Activated naive CD8-positive, alpha-beta T cell treated with anti-CD3 and anti-CD28 coated beads, Interleukin-2, amount 10 ng/mL, durations not matched to agents 7 days and 5 days (primary cell): ENCODE measurements around the gene ZSCAN18. TPM values are rescaled to one million over a fixed set of nuclear protein-coding genes. Genes with fewer than 3 reads are reported as not detected.

Source experiments
- ATAC-seq: fragments of 150-1000 bp; cut with Tn5 transposase; one replicate; pipeline ENCODE4 v1.10.0; 2021; ENCODE audit warnings: low read depth, moderate library complexity
- POLR2A ChIA-PET: fragments of 350-600 bp; sonication (Branson Sonifier 250); formaldehyde crosslinking; loops from one replicate; lab custom pipeline; 2021; ENCODE audit warnings: antibody characterized with exemption; lab: Charles Lee
- DNase-seq: peaks from one replicate; pipeline ENCODE4 v3.0.0; 2021
- H3K27ac Mint-ChIP-seq: one replicate; pipeline ENCODE4 v1.8.0; 2022; ENCODE audit warnings: mild to moderate bottlenecking, mixed read lengths
- H3K27me3 Mint-ChIP-seq: one replicate; pipeline ENCODE4 v1.8.0; 2022; ENCODE audit warnings: mild to moderate bottlenecking, moderate library complexity, mixed read lengths
- H3K36me3 Mint-ChIP-seq: one replicate; pipeline ENCODE4 v1.8.0; 2021; ENCODE audit warnings: mild to moderate bottlenecking, mixed read lengths
- H3K4me1 Mint-ChIP-seq: one replicate; pipeline ENCODE4 v1.8.0; 2021; ENCODE audit warnings: mixed read lengths
- H3K4me3 Mint-ChIP-seq: one replicate; pipeline ENCODE4 v1.8.0; 2022; ENCODE audit warnings: mild to moderate bottlenecking, moderate library complexity, mixed read lengths
- H3K9me3 Mint-ChIP-seq: one replicate; pipeline ENCODE4 v1.8.0; 2021; ENCODE audit warnings: mixed read lengths
- total RNA-seq, 2 experiments: library from RNA; stranded (reverse); gene quantifications; one replicate each; pipeline ENCODE4 v1.2.3, GENCODE V29; 2021

The ZSCAN18 gene
- total RNA-seq, 2 experiments from 2014 or later, result 56.6 to 58.1 TPM

DNA sequence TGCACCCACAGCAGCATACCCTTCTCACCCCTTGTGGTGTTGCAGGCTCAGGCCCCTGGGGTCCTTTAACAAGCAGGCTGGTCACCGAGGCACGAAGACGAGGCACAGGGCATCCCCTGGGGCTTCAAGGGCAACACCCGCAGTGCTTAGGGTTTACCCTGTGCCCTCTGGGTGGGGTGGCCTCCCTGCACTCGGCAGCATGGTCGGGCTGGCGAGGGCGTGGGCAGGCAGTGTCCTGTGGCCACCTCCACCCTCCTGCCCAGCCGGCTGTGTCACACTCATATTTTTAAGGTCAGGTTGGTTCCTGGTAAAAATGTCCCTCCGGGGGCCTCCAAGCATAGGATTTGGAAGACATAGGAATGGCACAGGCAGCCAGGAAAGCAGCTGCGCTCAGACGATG lies 50.4 kb downstream of the ZSCAN18 start:
- Mint-ChIP-seq H3K4me3 (no peak overlapping the region), H3K4me1 (no peaks in the 10 kb centered on the region), H3K27ac (no peak overlapping the region), H3K27me3 (no peaks in the 10 kb centered on the region), H3K36me3 (no peaks in the 10 kb centered on the region), H3K9me3 (peaks cover 28% of the 10 kb centered on the region)
- ATAC-seq (no peak), DNase-seq (no peak)
- POLR2A ChIA-PET, result interaction anchor here (0.7 kb wide), 1 partner anchor 92 kb away, joined by 3 read pairs; no protein-coding TSS in a partner anchor

DNA sequence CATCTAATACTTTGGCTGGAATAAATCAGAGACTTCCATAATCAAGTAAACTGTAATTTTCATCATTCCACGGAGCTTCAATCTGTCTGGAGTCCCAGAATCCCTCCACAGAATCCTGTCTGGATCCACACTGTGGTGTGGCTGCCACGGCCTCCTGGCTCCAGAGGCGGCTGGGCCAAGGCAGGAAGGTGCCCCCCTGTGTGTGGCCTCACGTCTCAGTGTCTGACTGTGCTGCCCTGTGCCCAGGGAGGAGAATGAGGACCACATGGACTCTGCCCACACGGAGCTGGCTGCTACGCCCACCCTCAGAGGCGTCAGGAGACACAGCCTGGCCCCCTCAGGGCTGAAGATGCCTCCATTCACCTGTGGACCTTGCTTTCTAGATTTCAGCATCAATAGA lies 51.2 kb downstream of the ZSCAN18 start:
- Mint-ChIP-seq H3K9me3 (peaks cover 29% of the 10 kb centered on the region), H3K4me3 (no peak overlapping the region), H3K4me1 (no peaks in the 10 kb centered on the region), H3K27ac (no peak overlapping the region), H3K27me3 (no peaks in the 10 kb centered on the region), H3K36me3 (no peaks in the 10 kb centered on the region)
- no peak for DNase-seq
- ATAC-seq, result no peak
- POLR2A ChIA-PET, result interaction anchor here (0.7 kb wide), 1 partner anchor 93 kb away, joined by 3 read pairs; no protein-coding TSS in a partner anchor

DNA sequence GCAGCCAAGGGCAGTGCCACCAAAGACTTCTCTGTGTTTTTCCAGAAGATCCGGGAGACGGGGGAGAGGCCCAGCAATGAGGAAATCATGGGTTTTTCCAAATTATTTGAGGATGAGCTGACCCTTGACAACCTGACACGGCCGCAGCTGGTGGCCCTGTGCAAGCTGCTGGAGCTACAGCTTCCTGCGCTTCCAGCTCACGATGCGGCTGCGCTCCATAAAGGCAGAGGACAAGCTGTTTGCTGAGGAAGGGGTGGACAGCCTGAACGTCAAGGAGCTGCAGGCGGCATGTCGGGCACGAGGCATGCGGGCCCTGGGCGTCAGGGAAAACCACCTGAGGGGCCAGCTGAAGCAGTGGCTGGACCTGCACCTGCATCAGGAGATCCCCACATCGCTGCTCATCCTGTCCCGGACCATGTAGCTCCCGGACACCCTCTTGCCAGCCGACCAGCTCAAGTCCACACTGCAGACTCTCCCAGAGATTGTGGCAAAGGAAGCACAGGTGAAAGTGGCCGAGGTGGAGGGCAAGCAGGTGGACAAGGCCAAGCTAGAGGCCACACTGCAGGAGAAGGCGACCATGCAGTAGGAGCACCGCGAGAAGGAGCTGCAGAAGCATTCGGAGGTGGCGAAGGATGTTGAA lies 52.5 kb downstream of the ZSCAN18 start:
- no peaks in the 10 kb centered on the region for H3K27me3 Mint-ChIP-seq
- DNase-seq (no peak), ATAC-seq (no peak)
- POLR2A ChIA-PET, result no interaction called here
- H3K4me3 Mint-ChIP-seq, result no peak overlapping the region
- H3K4me1 Mint-ChIP-seq, result no peaks in the 10 kb centered on the region
- H3K36me3 Mint-ChIP-seq, result no peaks in the 10 kb centered on the region
- H3K9me3 Mint-ChIP-seq, result peaks cover 27% of the 10 kb centered on the region
- H3K27ac Mint-ChIP-seq, result no peak overlapping the region

- Mint-ChIP-seq H3K4me1 (no peaks in the 10 kb centered on the region), H3K27me3 (no peaks in the 10 kb centered on the region), H3K36me3 (no peaks in the 10 kb centered on the region), H3K4me3 (no peak overlapping the region), H3K27ac (no peak overlapping the region), H3K9me3 (peaks cover 26% of the 10 kb centered on the region)
- DNase-seq (no peak), ATAC-seq (no peak)
- POLR2A ChIA-PET, result no interaction called here
These were observed 53.1 kb downstream of the ZSCAN18 start for GRCh38 chr19:58044886-58045285.

DNA sequence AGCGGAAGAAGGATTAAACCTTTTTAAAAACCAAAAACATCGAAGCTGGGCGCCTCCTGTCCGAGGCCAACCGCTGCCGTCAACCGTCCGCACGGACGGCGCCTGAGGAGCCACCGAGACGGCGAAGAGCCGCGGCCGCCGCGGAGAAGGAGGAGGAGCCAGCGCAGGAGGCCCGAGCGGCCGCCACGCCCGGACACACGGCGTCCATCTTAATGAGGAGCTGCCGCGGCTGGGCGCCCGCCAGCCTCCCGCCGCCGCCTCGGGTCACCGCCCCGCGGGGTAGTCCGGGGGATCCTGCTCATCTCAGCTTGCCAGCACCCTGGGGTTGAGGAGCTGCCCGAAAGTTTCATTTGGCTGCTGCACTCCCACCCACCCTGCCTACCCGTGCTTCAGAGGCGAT lies 53.6 kb downstream of the ZSCAN18 start:
- Mint-ChIP-seq H3K36me3 (no peaks in the 10 kb centered on the region), H3K4me1 (no peaks in the 10 kb centered on the region), H3K9me3 (peaks cover 23% of the 10 kb centered on the region), H3K4me3 (no peak overlapping the region), H3K27me3 (no peaks in the 10 kb centered on the region), H3K27ac (no peak overlapping the region)
- ATAC-seq, result no peak
- POLR2A ChIA-PET, result no interaction called here
- no peak for DNase-seq

DNA sequence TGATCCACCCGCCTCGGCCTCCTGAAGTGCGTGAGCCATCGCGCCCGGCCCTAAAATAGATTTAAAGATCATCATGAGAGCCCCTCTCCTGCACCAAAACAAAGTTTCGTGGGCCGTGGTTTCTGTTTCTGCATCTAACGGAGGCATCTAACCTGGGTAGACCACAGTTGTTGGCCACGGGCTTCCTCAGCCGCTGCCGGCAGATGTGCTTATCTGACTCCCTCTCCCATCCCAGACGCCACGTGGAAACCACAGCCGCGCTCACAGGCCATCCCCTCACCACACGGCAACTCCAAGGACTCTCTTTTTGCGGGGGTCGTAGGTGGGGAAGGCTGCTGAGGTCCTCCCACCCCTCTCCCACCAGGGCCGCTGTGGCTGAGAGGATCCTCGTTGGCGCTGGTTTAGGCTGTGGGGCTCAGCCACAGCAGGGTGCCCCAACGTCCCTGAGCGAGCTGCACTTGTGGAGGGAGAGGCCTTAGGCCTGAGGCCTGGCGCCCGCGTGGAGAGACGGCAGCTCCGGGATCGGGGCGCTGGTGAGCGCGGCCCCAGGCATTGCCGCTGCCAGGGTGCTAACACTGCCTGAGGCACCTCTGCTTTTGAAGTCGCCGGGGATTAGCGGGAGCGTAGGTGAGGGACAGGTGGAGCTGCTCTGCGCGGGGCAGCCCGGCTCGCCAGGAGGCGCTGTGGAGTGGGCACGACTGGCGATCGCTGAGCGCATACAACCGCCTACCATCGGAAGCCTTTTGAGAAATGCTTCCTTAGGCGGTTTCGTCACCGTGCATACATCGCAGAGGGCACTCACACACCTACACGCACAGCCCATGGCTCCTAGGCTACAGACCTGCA lies 55.3 kb downstream of the ZSCAN18 start:
- Mint-ChIP-seq H3K27ac (no peak overlapping the region), H3K27me3 (peaks cover 2% of the 10 kb centered on the region), H3K36me3 (no peaks in the 10 kb centered on the region), H3K9me3 (peaks cover 20% of the 10 kb centered on the region), H3K4me3 (no peak overlapping the region), H3K4me1 (no peaks in the 10 kb centered on the region)
- POLR2A ChIA-PET, result no interaction called here
- no peak for DNase-seq
- peak; percentile 33 for ATAC-seq

DNA sequence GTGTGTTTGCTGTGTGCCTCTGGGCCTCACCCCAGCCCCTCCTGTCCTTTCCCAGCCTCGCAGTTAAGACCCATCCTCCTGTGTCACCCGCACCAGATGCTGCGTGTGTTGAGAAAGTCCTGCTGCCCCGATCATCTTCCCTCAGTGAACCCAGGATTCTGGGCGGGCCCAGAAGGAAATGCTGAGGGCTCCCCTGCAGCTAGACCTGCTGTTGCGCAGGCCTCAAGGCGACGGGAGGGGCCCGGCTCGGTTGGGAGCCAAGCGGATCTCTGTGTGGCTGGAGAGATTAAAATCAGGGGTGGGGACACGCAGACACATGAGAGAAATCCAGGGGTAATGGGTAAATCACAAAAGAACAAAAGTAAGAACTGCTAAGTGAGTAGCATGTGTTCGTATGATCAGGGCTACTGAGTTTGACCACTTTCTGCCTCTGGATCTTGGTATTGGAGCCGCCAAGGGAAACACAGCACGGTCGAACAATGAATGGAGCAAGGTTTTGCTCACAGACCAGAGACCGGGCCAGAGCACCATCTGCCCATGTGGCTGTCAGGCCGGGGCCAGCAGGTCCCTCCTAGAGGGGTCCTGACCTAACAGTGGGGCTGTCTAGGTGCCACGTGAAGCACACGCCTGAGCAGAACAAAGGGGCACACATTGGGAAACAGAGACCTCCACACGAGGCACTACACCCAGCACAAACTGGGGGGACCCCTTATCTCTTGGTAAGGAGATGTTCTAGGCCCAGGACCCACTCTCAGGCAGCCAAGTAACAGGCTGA lies 57.1 kb downstream of the ZSCAN18 start:
- peaks cover 16% of the 10 kb centered on the region for H3K9me3 Mint-ChIP-seq
- no peak overlapping the region for H3K27ac Mint-ChIP-seq
- ATAC-seq (no peak), DNase-seq (no peak)
- H3K27me3 Mint-ChIP-seq, result peaks cover 2% of the 10 kb centered on the region
- POLR2A ChIA-PET, result no interaction called here
- no peak overlapping the region for H3K4me3 Mint-ChIP-seq
- no peaks in the 10 kb centered on the region for H3K4me1 Mint-ChIP-seq
- no peaks in the 10 kb centered on the region for H3K36me3 Mint-ChIP-seq

DNA sequence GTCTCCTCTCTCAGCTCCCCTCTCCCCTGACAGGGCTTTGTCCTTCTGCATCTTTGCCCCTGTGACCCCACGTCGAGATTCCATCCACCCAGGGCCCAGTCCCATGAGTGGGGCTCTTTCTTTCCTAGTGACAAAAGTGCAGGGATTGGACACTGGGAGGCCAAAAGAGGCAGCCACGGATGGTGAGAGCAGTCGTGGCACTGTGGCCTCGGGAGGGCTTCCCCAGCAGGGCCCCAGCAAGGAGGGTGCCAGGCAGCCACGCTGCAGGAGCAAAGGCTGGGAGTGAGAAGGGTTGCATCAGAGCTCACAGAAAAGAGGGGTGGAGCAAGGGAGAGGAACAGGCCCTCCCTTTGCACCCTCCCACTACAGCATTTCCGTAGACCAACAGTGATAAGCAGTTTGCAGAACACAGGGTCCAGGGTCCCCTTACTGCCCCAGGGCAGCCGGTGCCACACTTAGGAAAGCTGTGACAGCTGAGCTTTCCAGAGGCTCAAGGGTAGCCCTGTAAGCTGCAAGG lies 59.3 kb downstream of the ZSCAN18 start:
- H3K27ac Mint-ChIP-seq, result no peak overlapping the region
- ATAC-seq, result no peak
- H3K4me1 Mint-ChIP-seq, result peaks cover 4% of the 10 kb centered on the region
- no peak overlapping the region for H3K4me3 Mint-ChIP-seq
- peaks cover 8% of the 10 kb centered on the region for H3K27me3 Mint-ChIP-seq
- POLR2A ChIA-PET, result no interaction called here
- DNase-seq, result no peak
- peaks cover 5% of the 10 kb centered on the region for H3K36me3 Mint-ChIP-seq
- H3K9me3 Mint-ChIP-seq, result peaks cover 23% of the 10 kb centered on the region

- H3K4me3 Mint-ChIP-seq, result no peak overlapping the region
- H3K4me1 Mint-ChIP-seq, result peaks cover 4% of the 10 kb centered on the region
- DNase-seq, result no peak
- H3K27me3 Mint-ChIP-seq, result peaks cover 11% of the 10 kb centered on the region
- POLR2A ChIA-PET, result no interaction called here
- peaks cover 5% of the 10 kb centered on the region for H3K36me3 Mint-ChIP-seq
- peaks cover 18% of the 10 kb centered on the region for H3K9me3 Mint-ChIP-seq
- ATAC-seq, result no peak
- no peak overlapping the region for H3K27ac Mint-ChIP-seq
These were observed 59.9 kb downstream of the ZSCAN18 start for GRCh38 chr19:58037927-58038687.

- Mint-ChIP-seq H3K4me1 (peaks cover 4% of the 10 kb centered on the region), H3K36me3 (peaks cover 5% of the 10 kb centered on the region), H3K4me3 (no peak overlapping the region), H3K27ac (no peak overlapping the region), H3K9me3 (peaks cover 13% of the 10 kb centered on the region), H3K27me3 (peaks cover 11% of the 10 kb centered on the region)
- DNase-seq (no peak), ATAC-seq (no peak)
- POLR2A ChIA-PET, result no interaction called here
These were observed 62.2 kb downstream of the ZSCAN18 start for GRCh38 chr19:58035863-58036262.

DNA sequence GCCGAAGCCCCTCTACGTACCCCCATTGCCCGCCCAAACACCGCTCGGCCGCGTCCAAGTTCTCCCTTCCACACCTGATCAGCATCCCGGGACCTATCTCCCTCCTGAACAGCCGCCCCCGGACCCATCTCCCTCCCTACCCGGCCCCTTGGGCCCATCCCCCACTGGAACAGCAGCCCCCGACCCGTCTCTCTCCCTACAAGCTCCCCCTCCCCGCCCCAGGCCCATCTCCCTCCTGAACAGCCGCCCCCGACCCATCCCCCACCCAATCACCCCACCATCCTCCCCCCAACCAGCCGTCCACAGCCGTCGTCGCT lies 63.6 kb downstream of the ZSCAN18 start:
- Mint-ChIP-seq H3K27me3 (peaks cover 11% of the 10 kb centered on the region), H3K4me3 (no peak overlapping the region), H3K4me1 (peaks cover 4% of the 10 kb centered on the region), H3K9me3 (peaks cover 14% of the 10 kb centered on the region), H3K36me3 (peaks cover 5% of the 10 kb centered on the region), H3K27ac (no peak overlapping the region)
- POLR2A ChIA-PET, result no interaction called here
- DNase-seq, result no peak
- no peak for ATAC-seq
